HepG2 (cell line): ENCODE measurements around the gene LHPP. TPM values are rescaled to one million over a fixed set of nuclear protein-coding genes. Genes with fewer than 3 reads are reported as not detected.
A peak's percentile ranks its signal among the peaks of the same experiment; 100 is the strongest.

ENCODE experiments used
- AGO2 ChIP-seq: fragments of 200-400 bp; formaldehyde crosslinking; optimal IDR thresholded peaks from 2 replicates; pipeline ENCODE3; 2017; ENCODE audit warnings: mild to moderate bottlenecking, low read depth, low read length, moderate library complexity
- CENPT ChIP-seq: sonication (generic); formaldehyde crosslinking; IDR thresholded peaks from 2 replicates; pipeline ENCODE4 v1.8.0; 2022; ENCODE audit warnings: low read depth, mild to moderate bottlenecking, moderate library complexity, missing genetic modification reagents
- HDAC6 ChIP-seq: fragments of 200-600 bp; sonication (generic); IDR thresholded peaks from 2 replicates; pipeline ENCODE4 v1.7.0; 2017; ENCODE audit warnings: mild to moderate bottlenecking, antibody characterized with exemption, low read length, low read depth
- HNRNPLL ChIP-seq: fragments of 200-400 bp; formaldehyde crosslinking; IDR thresholded peaks from 2 replicates; pipeline ENCODE4 v1.6.1; 2017; ENCODE audit warnings: mild to moderate bottlenecking, low read depth, low read length; ENCODE audit not compliant: poor library complexity, severe bottlenecking
- HNRNPUL1 ChIP-seq: fragments of 200-400 bp; formaldehyde crosslinking; IDR thresholded peaks from 2 replicates; pipeline ENCODE4 v1.6.1; 2017; ENCODE audit warnings: low read depth, mild to moderate bottlenecking, low read length, moderate library complexity
- MAZ ChIP-seq, 2 experiments: sonication (generic) in 1 of 2; formaldehyde crosslinking in 1 of 2; IDR thresholded peaks; 2 replicates each; pipeline versions ENCODE4 v1.5.0 to v1.6.1; 2012 to 2020; ENCODE audit warnings: low read depth in 2 of 2, mild to moderate bottlenecking in 2 of 2, borderline replicate concordance in 1 of 2, improper control_type of control experiment in 1 of 2, low read length in 1 of 2, missing genetic modification reagents in 1 of 2, moderate library complexity in 1 of 2
- SRSF9 ChIP-seq: fragments of 200-400 bp; formaldehyde crosslinking; IDR thresholded peaks from 2 replicates; pipeline ENCODE4 v1.6.1; 2018; ENCODE audit warnings: borderline replicate concordance, mild to moderate bottlenecking, low read depth, low read length; ENCODE audit not compliant: insufficient read depth, poor library complexity, severe bottlenecking
- TMF1 ChIP-seq: sonication (generic); formaldehyde crosslinking; IDR thresholded peaks from 2 replicates; pipeline ENCODE4 v1.8.1; 2022; ENCODE audit warnings: low read depth, missing genetic modification reagents
- U2AF1 ChIP-seq: fragments of 200-400 bp; formaldehyde crosslinking; optimal IDR thresholded peaks from 2 replicates; pipeline ENCODE3; 2017; ENCODE audit warnings: mild to moderate bottlenecking, low read depth, low read length
- ZBTB20 ChIP-seq: sonication (generic); formaldehyde crosslinking; IDR thresholded peaks from 2 replicates; pipeline ENCODE4 v1.8.1; 2023; ENCODE audit warnings: missing genetic modification reagents, low read depth, mild to moderate bottlenecking, borderline replicate concordance
- ZFX ChIP-seq: sonication (generic); formaldehyde crosslinking; IDR thresholded peaks from 2 replicates; pipeline ENCODE4 v1.4.0; 2020; ENCODE audit warnings: mild to moderate bottlenecking, low read depth, missing genetic modification reagents, moderate library complexity
- ZFYVE20 ChIP-seq: sonication (generic); formaldehyde crosslinking; IDR thresholded peaks from 2 replicates; pipeline ENCODE4 v1.8.0; 2023; ENCODE audit warnings: low read depth, mild to moderate bottlenecking, moderate library complexity, missing genetic modification reagents, borderline replicate concordance
- ZKSCAN1 ChIP-seq: fragments of 150-350 bp; IDR thresholded peaks from 2 replicates; pipeline ENCODE4 v1.6.1; 2014; ENCODE audit warnings: low read length
- ZNF180 ChIP-seq: sonication (generic); formaldehyde crosslinking; IDR thresholded peaks from 2 replicates; pipeline ENCODE4 v1.4.0; 2020; ENCODE audit warnings: low read depth, missing genetic modification reagents, borderline replicate concordance
- ZNF354B ChIP-seq: sonication (generic); formaldehyde crosslinking; IDR thresholded peaks from 2 replicates; pipeline ENCODE4 v1.8.0; 2022; ENCODE audit warnings: mild to moderate bottlenecking, missing genetic modification reagents
- ZNF383 ChIP-seq: sonication (generic); formaldehyde crosslinking; IDR thresholded peaks from 2 replicates; pipeline ENCODE4 v1.4.0; 2020; ENCODE audit warnings: missing genetic modification reagents, mild to moderate bottlenecking, borderline replicate concordance
- ZNF660 ChIP-seq: sonication (generic); formaldehyde crosslinking; IDR thresholded peaks from 2 replicates; pipeline ENCODE4 v1.5.1; 2020; ENCODE audit warnings: mild to moderate bottlenecking, low read depth, missing genetic modification reagents, borderline replicate concordance
- ZNF788 ChIP-seq: sonication (generic); formaldehyde crosslinking; IDR thresholded peaks from 2 replicates; pipeline ENCODE4 v1.5.0; 2020; ENCODE audit warnings: mild to moderate bottlenecking, missing genetic modification reagents, borderline replicate concordance
- polyA plus RNA-seq, 8 experiments: library from polyadenylated mRNA; depleted of rRNA in 3 of 8; stranded (reverse) in 7 of 8; unstranded in 1 of 8; fragments of >200 nt; fragmentation: Illumina TruSeq in 4 of 8; extraction: Trizol in 4 of 8; gene quantifications; 2 replicates each; pipeline versions ENCODE4 v1.2.1 to v1.2.3, GENCODE V29; 2011 to 2016; ENCODE audit warnings: low read depth in 4 of 8, missing spikeins in 1 of 8, mixed read lengths in 1 of 8; ENCODE audit not compliant: insufficient read depth in 1 of 8
- total RNA-seq, 5 experiments: library from RNA; depleted of rRNA; stranded (reverse); fragments of >200 nt; fragmentation: Illumina TruSeq; extraction: Trizol; gene quantifications; 2 replicates each; pipeline ENCODE4 v1.2.3, GENCODE V29; 2016; ENCODE audit warnings: low read depth in 1 of 5
- TF ChIP-seq, protein P1 (sequence below): sonication (generic); formaldehyde crosslinking; IDR thresholded peaks from 2 replicates; pipeline ENCODE4 v1.5.0; 2020; ENCODE audit warnings: missing genetic modification reagents
- TF ChIP-seq, protein P2 (sequence below): IDR thresholded peaks from 2 replicates; pipeline ENCODE4 v1.6.1; 2012; ENCODE audit warnings: inconsistent platforms
- TF ChIP-seq, protein P3 (sequence below): sonication (generic); formaldehyde crosslinking; IDR thresholded peaks from 2 replicates; pipeline ENCODE4 v1.5.0; 2020; ENCODE audit warnings: missing genetic modification reagents, mild to moderate bottlenecking, borderline replicate concordance
- TF ChIP-seq, protein P4 (sequence below): sonication (generic); formaldehyde crosslinking; IDR thresholded peaks from 2 replicates; pipeline ENCODE4 v1.4.0; 2020; ENCODE audit warnings: missing genetic modification reagents
- TF ChIP-seq, protein P5 (sequence below): sonication (generic); formaldehyde crosslinking; IDR thresholded peaks from 2 replicates; pipeline ENCODE4 v1.9.0; 2022; ENCODE audit warnings: missing genetic modification reagents, mild to moderate bottlenecking, borderline replicate concordance

Gene LHPP
- total and polyA plus RNA-seq, 2 of the 13 experiments (the other 11 are each of a cell fraction or from before 2014, with no cell fraction given), result 5.2 to 13.1 TPM

DNA sequence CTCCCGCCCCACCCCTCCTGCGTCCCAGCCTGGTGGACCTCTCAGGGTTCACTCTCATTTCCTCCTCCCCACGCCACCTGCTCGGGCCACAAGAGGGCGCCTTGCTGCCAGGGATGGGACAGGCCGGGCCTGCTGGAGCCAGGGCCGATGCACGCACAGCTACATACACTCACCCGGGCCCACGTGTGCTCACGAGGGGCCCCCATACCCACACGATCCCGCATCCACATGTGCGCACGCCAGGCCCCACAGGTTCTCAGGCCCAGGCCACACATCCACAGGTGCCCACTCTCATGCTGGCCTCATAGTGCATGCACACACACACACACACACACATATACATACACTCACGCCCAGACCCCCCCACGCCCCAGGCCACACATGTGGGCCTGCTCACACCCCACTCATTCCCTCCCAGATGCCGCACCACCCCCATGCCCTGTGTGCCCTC lies 68.6 kb downstream of the LHPP start (continued):
- TF ChIP-seq, protein P1, sequence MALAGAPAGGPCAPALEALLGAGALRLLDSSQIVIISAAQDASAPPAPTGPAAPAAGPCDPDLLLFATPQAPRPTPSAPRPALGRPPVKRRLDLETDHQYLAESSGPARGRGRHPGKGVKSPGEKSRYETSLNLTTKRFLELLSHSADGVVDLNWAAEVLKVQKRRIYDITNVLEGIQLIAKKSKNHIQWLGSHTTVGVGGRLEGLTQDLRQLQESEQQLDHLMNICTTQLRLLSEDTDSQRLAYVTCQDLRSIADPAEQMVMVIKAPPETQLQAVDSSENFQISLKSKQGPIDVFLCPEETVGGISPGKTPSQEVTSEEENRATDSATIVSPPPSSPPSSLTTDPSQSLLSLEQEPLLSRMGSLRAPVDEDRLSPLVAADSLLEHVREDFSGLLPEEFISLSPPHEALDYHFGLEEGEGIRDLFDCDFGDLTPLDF (CRISPR knock-in tag), result no peak
- TF ChIP-seq ZNF660 (CRISPR knock-in tag) (no peak), ZKSCAN1 (no peak), MAZ (IDR thresholded peaks at IDR 0.05; ENCODE audit: borderline replicate concordance, low read depth, low read length) (peak; percentile 46; the same call in 1 of the 2 replicates), MAZ (CRISPR knock-in tag; IDR thresholded peaks at IDR 0.05; ENCODE audit: low read depth) (0 out of 2 replicates have a peak, but pooled peaks have one; percentile 48), ZFX (CRISPR knock-in tag) (peak; percentile 86), ZNF788 (CRISPR knock-in tag) (0 out of 2 replicates have a peak, but pooled peaks have one; percentile 30), HNRNPLL (peak; percentile 49), TMF1 (no peak), HNRNPUL1 (no peak), ZFYVE20 (no peak), U2AF1 (no peak), ZNF180 (no peak), ZBTB20 (CRISPR knock-in tag) (peak; percentile 47; the same call in 1 of the 2 replicates), ZNF354B (CRISPR knock-in tag) (no peak), AGO2 (no peak), SRSF9 (no peak), CENPT (CRISPR knock-in tag) (0 out of 2 replicates have a peak, but pooled peaks have one; percentile 21), ZNF383 (0 out of 2 replicates have a peak, but pooled peaks have one; percentile 12), HDAC6 (no peak)
- TF ChIP-seq, protein P2, sequence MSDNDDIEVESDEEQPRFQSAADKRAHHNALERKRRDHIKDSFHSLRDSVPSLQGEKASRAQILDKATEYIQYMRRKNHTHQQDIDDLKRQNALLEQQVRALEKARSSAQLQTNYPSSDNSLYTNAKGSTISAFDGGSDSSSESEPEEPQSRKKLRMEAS, result peak; percentile 70
- TF ChIP-seq, protein P3, sequence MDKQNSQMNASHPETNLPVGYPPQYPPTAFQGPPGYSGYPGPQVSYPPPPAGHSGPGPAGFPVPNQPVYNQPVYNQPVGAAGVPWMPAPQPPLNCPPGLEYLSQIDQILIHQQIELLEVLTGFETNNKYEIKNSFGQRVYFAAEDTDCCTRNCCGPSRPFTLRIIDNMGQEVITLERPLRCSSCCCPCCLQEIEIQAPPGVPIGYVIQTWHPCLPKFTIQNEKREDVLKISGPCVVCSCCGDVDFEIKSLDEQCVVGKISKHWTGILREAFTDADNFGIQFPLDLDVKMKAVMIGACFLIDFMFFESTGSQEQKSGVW, result no peak
- TF ChIP-seq, protein P4, sequence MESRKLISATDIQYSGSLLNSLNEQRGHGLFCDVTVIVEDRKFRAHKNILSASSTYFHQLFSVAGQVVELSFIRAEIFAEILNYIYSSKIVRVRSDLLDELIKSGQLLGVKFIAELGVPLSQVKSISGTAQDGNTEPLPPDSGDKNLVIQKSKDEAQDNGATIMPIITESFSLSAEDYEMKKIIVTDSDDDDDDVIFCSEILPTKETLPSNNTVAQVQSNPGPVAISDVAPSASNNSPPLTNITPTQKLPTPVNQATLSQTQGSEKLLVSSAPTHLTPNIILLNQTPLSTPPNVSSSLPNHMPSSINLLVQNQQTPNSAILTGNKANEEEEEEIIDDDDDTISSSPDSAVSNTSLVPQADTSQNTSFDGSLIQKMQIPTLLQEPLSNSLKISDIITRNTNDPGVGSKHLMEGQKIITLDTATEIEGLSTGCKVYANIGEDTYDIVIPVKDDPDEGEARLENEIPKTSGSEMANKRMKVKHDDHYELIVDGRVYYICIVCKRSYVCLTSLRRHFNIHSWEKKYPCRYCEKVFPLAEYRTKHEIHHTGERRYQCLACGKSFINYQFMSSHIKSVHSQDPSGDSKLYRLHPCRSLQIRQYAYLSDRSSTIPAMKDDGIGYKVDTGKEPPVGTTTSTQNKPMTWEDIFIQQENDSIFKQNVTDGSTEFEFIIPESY (CRISPR knock-in tag), result peak; percentile 21; the same call in 1 of the 2 replicates
- TF ChIP-seq, protein P5, sequence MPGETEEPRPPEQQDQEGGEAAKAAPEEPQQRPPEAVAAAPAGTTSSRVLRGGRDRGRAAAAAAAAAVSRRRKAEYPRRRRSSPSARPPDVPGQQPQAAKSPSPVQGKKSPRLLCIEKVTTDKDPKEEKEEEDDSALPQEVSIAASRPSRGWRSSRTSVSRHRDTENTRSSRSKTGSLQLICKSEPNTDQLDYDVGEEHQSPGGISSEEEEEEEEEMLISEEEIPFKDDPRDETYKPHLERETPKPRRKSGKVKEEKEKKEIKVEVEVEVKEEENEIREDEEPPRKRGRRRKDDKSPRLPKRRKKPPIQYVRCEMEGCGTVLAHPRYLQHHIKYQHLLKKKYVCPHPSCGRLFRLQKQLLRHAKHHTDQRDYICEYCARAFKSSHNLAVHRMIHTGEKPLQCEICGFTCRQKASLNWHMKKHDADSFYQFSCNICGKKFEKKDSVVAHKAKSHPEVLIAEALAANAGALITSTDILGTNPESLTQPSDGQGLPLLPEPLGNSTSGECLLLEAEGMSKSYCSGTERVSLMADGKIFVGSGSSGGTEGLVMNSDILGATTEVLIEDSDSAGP, result peak; percentile 48
